Keratinocyte (primary cell): ENCODE results near the gene ADAMTS6. TPM values are rescaled to one million over a fixed set of nuclear protein-coding genes. Genes with fewer than 3 reads are reported as not detected.
"Not testable (repeated sequence)": the region's sequence is repeated elsewhere in the genome, so short reads cannot be mapped to it uniquely, and the experiment has no call there.

Experiments used
- DNase-seq: peaks from one replicate; pipeline ENCODE4 v3.0.0-alpha.2; 2011; ENCODE audit warnings: low read depth, missing footprints, low spot score
- FAIRE-seq: peaks from 2 replicates; lab custom pipeline; 2011; peaks lifted over from hg19 to GRCh38; lab: Jason Lieb, UNC
- H2AFZ ChIP-seq: 2 replicates; pipeline ENCODE4 v1.6.0; 2012; ENCODE audit warnings: low read length, control low read depth, inconsistent platforms; ENCODE audit not compliant: control insufficient read depth
- H3K27ac ChIP-seq: 2 replicates; pipeline ENCODE4 v1.5.1; 2011; ENCODE audit warnings: low read length; ENCODE audit not compliant: control insufficient read depth, insufficient read depth
- H3K27me3 ChIP-seq: 3 replicates; pipeline ENCODE4 v1.6.0; 2011; ENCODE audit warnings: low read length; ENCODE audit not compliant: control insufficient read depth, insufficient read depth; ENCODE audit errors: extremely low read depth
- H3K36me3 ChIP-seq, 2 experiments: 2 replicates in 1 of 2; 3 replicates in 1 of 2; pipeline ENCODE4 v1.5.1; 2011; ENCODE audit warnings: low read length in 2 of 2, mild to moderate bottlenecking in 1 of 2; ENCODE audit not compliant: control insufficient read depth in 2 of 2, insufficient read depth in 2 of 2; ENCODE audit errors: extremely low read depth in 1 of 2
- H3K4me1 ChIP-seq: 3 replicates; pipeline ENCODE4 v1.5.1; 2011; ENCODE audit warnings: low read length; ENCODE audit not compliant: control insufficient read depth, insufficient read depth; ENCODE audit errors: extremely low read depth
- H3K4me2 ChIP-seq: 3 replicates; pipeline ENCODE4 v1.6.0; 2011; ENCODE audit warnings: low read depth, low read length; ENCODE audit not compliant: control insufficient read depth, insufficient read depth; ENCODE audit errors: extremely low read depth
- H3K4me3 ChIP-seq, 3 experiments: fragments of 200-600 bp in 1 of 3; sonication (generic) in 1 of 3; 2 replicates in 2 of 3; 3 replicates in 1 of 3; pipeline ENCODE4 v1.5.1; 2011 to 2016; ENCODE audit warnings: low read length in 3 of 3, mild to moderate bottlenecking in 3 of 3, control low read depth in 2 of 3, inconsistent platforms in 1 of 3, low read depth in 1 of 3, mixed read lengths in 1 of 3, mixed run types in 1 of 3, moderate library complexity in 1 of 3; ENCODE audit not compliant: control insufficient read depth in 2 of 3, insufficient read depth in 2 of 3; ENCODE audit errors: extremely low read depth in 1 of 3
- H3K79me2 ChIP-seq: 2 replicates; pipeline ENCODE4 v1.6.0; 2012; ENCODE audit warnings: low read length; ENCODE audit not compliant: control insufficient read depth, insufficient read depth
- H3K9ac ChIP-seq: 3 replicates; pipeline ENCODE4 v1.6.0; 2011; ENCODE audit warnings: low read length; ENCODE audit not compliant: control insufficient read depth, insufficient read depth; ENCODE audit errors: extremely low read depth
- H3K9me1 ChIP-seq: 3 replicates; pipeline ENCODE4 v1.6.0; 2011; ENCODE audit warnings: low read length; ENCODE audit not compliant: control insufficient read depth, insufficient read depth; ENCODE audit errors: extremely low read depth
- H3K9me3 ChIP-seq: 2 replicates; pipeline ENCODE4 v1.5.1; 2012; ENCODE audit warnings: low read depth, low read length; ENCODE audit not compliant: control insufficient read depth
- H4K20me1 ChIP-seq: 3 replicates; pipeline ENCODE4 v1.6.0; 2011; ENCODE audit warnings: low read length; ENCODE audit not compliant: control insufficient read depth, insufficient read depth; ENCODE audit errors: extremely low read depth
- CTCF ChIP-seq, 3 experiments: IDR thresholded peaks in 1 of 3; conservative IDR thresholded peaks in 1 of 3; optimal IDR thresholded peaks in 1 of 3; 2 replicates in 2 of 3; 3 replicates in 1 of 3; pipeline versions ENCODE3 to v1.5.1; 2011; ENCODE audit warnings: low read length in 3 of 3, mild to moderate bottlenecking in 3 of 3, moderate library complexity in 2 of 3, control low read depth in 1 of 3, inconsistent platforms in 1 of 3; ENCODE audit not compliant: insufficient read depth in 2 of 3; ENCODE audit errors: extremely low read depth in 1 of 3
- EZH2 ChIP-seq: IDR thresholded peaks from one replicate; pipeline ENCODE4 v1.6.1; 2012; ENCODE audit warnings: inconsistent platforms, mild to moderate bottlenecking, low read length, moderate library complexity
- dilution Hi-C: fragments of 300-500 bp; cut with MboI; formaldehyde crosslinking; loops from one replicate; pipeline ENCODE4 v1.7.0; 2020; ENCODE audit warnings: low sequenced_read_pairs; ENCODE audit not compliant: extremely low pct_ligation_motif_present
- polyA plus RNA-seq, 5 experiments: library from polyadenylated mRNA; depleted of rRNA in 3 of 5; stranded (reverse) in 3 of 5; stranded (forward) in 1 of 5; unstranded in 1 of 5; fragments of >200 nt; gene quantifications; 1 replicate in 1 of 5; 2 replicates in 3 of 5; 3 replicates in 1 of 5; pipeline versions ENCODE4 v1.2.1 to v1.2.3, GENCODE V29; 2011 to 2012; ENCODE audit warnings: missing spikeins in 2 of 5, low read depth in 1 of 5, low replicate concordance in 1 of 5

ADAMTS6 gene
- polyA plus RNA-seq, 1 donor (not counting 4 experiments of a cell fraction or from before 2014, with no cell fraction given), result 10.9 TPM

GRCh38 chr5:65382582-65382981 lies 99.1 kb downstream of the ADAMTS6 start:
- Histone ChIP-seq H3K9ac (no peak overlapping the region), H3K4me3 (no peak overlapping the region), H3K9me3 (no peaks in the 10 kb centered on the region), H3K27me3 (no peaks in the 10 kb centered on the region), H3K9me1 (no peaks in the 10 kb centered on the region), H3K27ac (no peak overlapping the region), H2AFZ (no peak overlapping the region), H3K36me3 (peaks cover 0 to 2% of the 10 kb centered on the region in 2 experiments), H3K4me1 (no peaks in the 10 kb centered on the region), H3K4me2 (no peak overlapping the region), H4K20me1 (no peaks in the 10 kb centered on the region), H3K79me2 (no peaks in the 10 kb centered on the region)
- peak; percentile 36 for FAIRE-seq
- no peak for DNase-seq
- dilution Hi-C loops, result no loop called here
- TF ChIP-seq CTCF (optimal IDR thresholded peaks at IDR 0.05 in 1 of 3, IDR thresholded peaks at IDR 0.05 in 1 of 3, conservative IDR thresholded peaks at IDR 0.05 in 1 of 3; ENCODE audit: extremely low read depth in 1 of 3, insufficient read depth in 2 of 3, low read length in 3 of 3) (no peak), EZH2 (no peak)

- DNase-seq, H3K79me2 ChIP-seq, H3K27me3 ChIP-seq: not testable (repeated sequence)
Measured at GRCh38 chr5:65370505-65370904, 111.2 kb downstream of the ADAMTS6 start.

GRCh38 chr5:65366655-65367054 lies 115.1 kb downstream of the ADAMTS6 start:
- DNase-seq (no peak), FAIRE-seq (no peak)
- H4K20me1 ChIP-seq, result no peaks in the 10 kb centered on the region
- H2AFZ ChIP-seq, result no peak overlapping the region
- no peak overlapping the region for H3K4me3 ChIP-seq
- no peaks in the 10 kb centered on the region for H3K9me1 ChIP-seq
- no peaks in the 10 kb centered on the region for H3K4me1 ChIP-seq
- no peaks in the 10 kb centered on the region for H3K27me3 ChIP-seq
- dilution Hi-C loops, result no loop called here
- no peak overlapping the region for H3K9ac ChIP-seq
- no peak for TF ChIP-seq EZH2
- no peak for TF ChIP-seq CTCF (optimal IDR thresholded peaks at IDR 0.05 in 1 of 3, IDR thresholded peaks at IDR 0.05 in 1 of 3, conservative IDR thresholded peaks at IDR 0.05 in 1 of 3; ENCODE audit: extremely low read depth in 1 of 3, insufficient read depth in 2 of 3, low read length in 3 of 3)
- peaks cover 0 to 8% of the 10 kb centered on the region in 2 experiments for H3K36me3 ChIP-seq
- no peaks in the 10 kb centered on the region for H3K79me2 ChIP-seq
- no peak overlapping the region for H3K27ac ChIP-seq
- H3K4me2 ChIP-seq, result no peak overlapping the region
- H3K9me3 ChIP-seq, result no peaks in the 10 kb centered on the region

More at GRCh38 chr5:65370505-65370904, 111.2 kb downstream of the ADAMTS6 start:
- H3K4me2 ChIP-seq, H4K20me1 ChIP-seq, FAIRE-seq, H3K9me3 ChIP-seq, H3K4me3 ChIP-seq, H3K9me1 ChIP-seq, H3K27ac ChIP-seq, H2AFZ ChIP-seq, dilution Hi-C loops, H3K36me3 ChIP-seq, H3K4me1 ChIP-seq, H3K9ac ChIP-seq: not testable (repeated sequence)
